ENCODE results near the gene TAF8. TPM values are rescaled to one million over a fixed set of nuclear protein-coding genes. Genes with fewer than 3 reads are reported as not detected.

Gene TAF8
- total RNA-seq, 4 donors from 2014 or later: 16.7 to 35.2 (median 25.9) TPM

DNA sequence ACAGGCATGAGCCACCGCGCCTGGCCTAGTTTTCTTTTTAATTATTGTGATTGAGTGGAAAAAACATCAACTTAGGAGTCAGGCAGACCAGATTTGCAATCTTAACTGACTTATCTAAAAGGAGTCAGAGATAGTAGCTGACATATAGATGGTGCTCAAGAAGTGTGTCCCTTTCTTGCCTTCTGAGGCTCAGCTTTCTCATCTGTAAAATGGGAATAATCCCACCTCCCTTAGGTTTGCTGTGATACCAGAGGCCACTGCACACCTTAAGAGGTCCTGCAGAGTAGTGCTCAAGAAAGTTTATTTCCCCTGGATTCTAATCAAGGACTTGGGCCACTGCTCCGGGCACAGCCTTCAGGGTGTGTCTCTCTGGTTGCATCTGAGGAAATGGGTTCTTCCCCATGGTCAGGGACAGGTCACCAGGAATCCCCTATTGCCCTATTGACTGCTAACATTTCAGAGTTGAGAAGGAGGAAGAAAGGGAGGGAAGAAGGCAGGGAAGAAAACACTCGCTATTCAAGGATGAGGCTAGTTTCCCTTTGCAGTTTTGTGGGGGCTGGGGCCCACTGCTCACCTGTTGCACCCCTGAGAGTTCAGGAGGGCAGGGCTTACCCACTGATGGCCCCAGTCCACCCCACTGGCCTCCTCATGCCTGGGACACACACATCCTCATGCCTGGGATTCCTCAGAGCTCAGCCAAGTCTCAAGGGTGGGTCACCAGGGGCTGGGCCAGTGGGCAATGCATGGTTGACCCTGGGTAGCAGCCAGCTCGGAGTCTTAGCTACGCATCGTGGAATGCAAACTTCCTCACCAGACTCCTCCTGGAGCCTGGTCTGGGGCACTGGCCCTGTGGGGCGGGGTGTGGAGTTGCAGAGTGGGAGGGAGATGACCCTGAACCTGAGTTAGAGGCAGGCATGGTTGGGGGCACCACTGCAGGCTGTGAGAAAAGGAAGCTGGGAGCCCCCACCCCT lies 70.9 kb downstream of the TAF8 start:
- H3K36me3 ChIP-seq: no peaks in the 10 kb centered on the region
- H3K27ac ChIP-seq (replicated peaks in 1 of 4): no peak overlapping the region
- TF ChIP-seq POLR2AphosphoS5 (IDR thresholded peaks at IDR 0.05): no peak
- TF ChIP-seq POLR2A (IDR thresholded peaks at IDR 0.05; ENCODE audit: low read depth): no peak
- TF ChIP-seq EP300 (IDR thresholded peaks at IDR 0.05): no peak
- DNase-seq (ENCODE audit: extremely low spot score): no peak
- peaks cover 5 to 11% (median 8%) of the 10 kb centered on the region in 4 donors for H3K4me1 ChIP-seq
- intact Hi-C loops (cut with DNase I): no loop called here
- WGBS: 83% methylated on average over 5 of the region's 8 CpGs
- H3K9me3 ChIP-seq: no peaks in the 10 kb centered on the region
- H3K27me3 ChIP-seq: no peaks in the 10 kb centered on the region
- no peak overlapping the region for H3K4me3 ChIP-seq

- H3K27ac ChIP-seq (replicated peaks in 1 of 4): peak overlapping the region in 1 of 4 donors; percentile 34
- intact Hi-C loops (cut with DNase I): no loop called here
- no peaks in the 10 kb centered on the region for H3K36me3 ChIP-seq
- H3K4me3 ChIP-seq: no peak overlapping the region
- H3K27me3 ChIP-seq: no peaks in the 10 kb centered on the region
- TF ChIP-seq POLR2AphosphoS5 (IDR thresholded peaks at IDR 0.05): no peak
- no peak for TF ChIP-seq CTCF (IDR thresholded peaks at IDR 0.05)
- TF ChIP-seq EP300 (IDR thresholded peaks at IDR 0.05): no peak
- TF ChIP-seq POLR2A (IDR thresholded peaks at IDR 0.05; ENCODE audit: low read depth): no peak
- no peaks in the 10 kb centered on the region for H3K9me3 ChIP-seq
- DNase-seq (ENCODE audit: extremely low spot score): no peak
- H3K4me1 ChIP-seq: peaks cover 2 to 4% (median 2%) of the 10 kb centered on the region in 4 donors
- 83% methylated on average over 8 of the region's 11 CpGs for WGBS
Observed at GRCh38 chr6:42123379-42124103, 73.2 kb downstream of the TAF8 start.

GRCh38 chr6:42124223-42124836 lies 74.0 kb downstream of the TAF8 start:
- Histone ChIP-seq H3K27me3 (no peaks in the 10 kb centered on the region), H3K4me3 (no peak overlapping the region), H3K9me3 (no peaks in the 10 kb centered on the region), H3K4me1 (peaks cover 0 to 4% (median 0%) of the 10 kb centered on the region in 4 donors), H3K27ac (replicated peaks in 1 of 4) (peak overlapping the region in 1 of 4 donors; percentile 34), H3K36me3 (no peaks in the 10 kb centered on the region)
- no peak for TF ChIP-seq EP300 (IDR thresholded peaks at IDR 0.05)
- no peak for TF ChIP-seq POLR2A (IDR thresholded peaks at IDR 0.05; ENCODE audit: low read depth)
- no peak for TF ChIP-seq CTCF (IDR thresholded peaks at IDR 0.05)
- no peak for TF ChIP-seq POLR2AphosphoS5 (IDR thresholded peaks at IDR 0.05)
- WGBS: 80% methylated on average over 7 of the region's 9 CpGs
- no peak for DNase-seq (ENCODE audit: extremely low spot score)
- intact Hi-C loops (cut with DNase I): no loop called here

DNA sequence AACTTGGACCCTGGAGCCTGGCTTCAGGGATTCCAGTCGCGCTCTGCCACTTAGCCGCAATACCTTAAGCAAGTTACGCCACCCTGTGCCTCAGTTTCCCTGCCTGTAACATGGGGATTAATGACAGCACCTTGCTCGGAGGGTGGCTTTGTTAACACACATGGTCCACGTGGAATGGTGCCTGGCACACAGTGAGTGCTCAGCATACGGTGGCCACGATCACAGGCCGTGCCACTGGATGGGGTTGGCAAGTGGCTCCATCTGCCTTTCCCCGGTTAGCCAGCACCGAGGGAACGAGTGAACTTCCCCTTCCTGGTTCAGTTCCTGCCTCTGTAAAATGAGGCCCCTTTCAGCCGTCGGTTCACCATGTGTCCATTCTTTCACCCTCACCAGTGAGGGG lies 74.9 kb downstream of the TAF8 start:
- 81% methylated on average over 14 of the region's 14 CpGs for WGBS
- no peaks in the 10 kb centered on the region for H3K36me3 ChIP-seq
- intact Hi-C loops (cut with DNase I): no loop called here

More for the DNA sequence above, 74.9 kb downstream of the TAF8 start:
- H3K4me3 ChIP-seq: no peak overlapping the region
- no peaks in the 10 kb centered on the region for H3K9me3 ChIP-seq
- peaks cover 0 to 4% (median 0%) of the 10 kb centered on the region in 4 donors for H3K4me1 ChIP-seq
- H3K27me3 ChIP-seq: no peaks in the 10 kb centered on the region
- no peak overlapping the region for H3K27ac ChIP-seq (replicated peaks in 1 of 4)
- no peak for TF ChIP-seq POLR2A (IDR thresholded peaks at IDR 0.05; ENCODE audit: low read depth)
- TF ChIP-seq EP300 (IDR thresholded peaks at IDR 0.05): no peak
- TF ChIP-seq POLR2AphosphoS5 (IDR thresholded peaks at IDR 0.05): no peak
- no peak for TF ChIP-seq CTCF (IDR thresholded peaks at IDR 0.05)
- DNase-seq (ENCODE audit: extremely low spot score): no peak

Data from esophagus muscularis mucosa (tissue), 4 donors.